KOPT-K1 (cell line): Measurements from ENCODE around the gene JAK1.
"Not testable (repeated sequence)": the region's sequence is repeated elsewhere in the genome, so short reads cannot be mapped to it uniquely, and the experiment has no call there.

Experiments
- H3K27ac ChIP-seq: fragments of 200-600 bp; sonication (generic); 2 replicates; pipeline ENCODE4 v1.5.1; 2016; ENCODE audit warnings: antibody characterized with exemption, mild to moderate bottlenecking, low read depth, low read length; ENCODE audit not compliant: poor library complexity, severe bottlenecking
- H3K36me3 ChIP-seq: fragments of 200-600 bp; sonication (generic); 2 replicates; pipeline ENCODE4 v1.5.1; 2017; ENCODE audit warnings: antibody characterized with exemption, mild to moderate bottlenecking, low read length, moderate library complexity; ENCODE audit not compliant: insufficient read depth
- H3K9me3 ChIP-seq: fragments of 200-600 bp; sonication (generic); 2 replicates; pipeline ENCODE4 v1.5.1; 2017; ENCODE audit warnings: antibody characterized with exemption, low read length, mild to moderate bottlenecking; ENCODE audit not compliant: insufficient read depth, poor library complexity, severe bottlenecking

Gene JAK1

DNA sequence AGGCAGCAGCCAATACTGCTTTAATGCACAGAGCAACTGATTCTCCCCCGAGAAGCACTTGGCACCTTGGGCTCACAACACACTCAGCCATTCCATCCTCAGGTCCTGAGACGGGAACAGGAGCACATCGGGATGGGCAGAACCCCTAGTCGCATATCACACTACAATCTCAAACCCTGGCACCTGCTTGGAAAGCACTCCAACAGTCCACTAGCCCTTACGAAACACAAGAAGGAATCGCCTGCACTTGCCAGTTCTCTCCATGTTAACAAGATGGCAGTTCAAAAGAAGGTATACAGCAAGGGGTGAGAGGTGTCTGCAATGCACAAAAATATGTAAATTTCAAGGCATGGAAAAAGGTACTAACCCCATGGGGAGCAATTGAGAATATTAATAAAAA is 21.4 kb downstream of the JAK1 start:
- H3K36me3 ChIP-seq = no peaks in the 10 kb centered on the region
- H3K27ac ChIP-seq = no peak overlapping the region
- peaks cover 4% of the 10 kb centered on the region for H3K9me3 ChIP-seq

GRCh38 chr1:64942675-64943074 is 23.7 kb downstream of the JAK1 start:
- Histone ChIP-seq H3K36me3 (no peaks in the 10 kb centered on the region), H3K9me3 (peaks cover 4% of the 10 kb centered on the region), H3K27ac (no peak overlapping the region)

- Histone ChIP-seq H3K27ac (no peak overlapping the region), H3K9me3 (peaks cover 4% of the 10 kb centered on the region), H3K36me3 (no peaks in the 10 kb centered on the region)
These were observed 24.2 kb downstream of the JAK1 start for GRCh38 chr1:64942118-64942517.

GRCh38 chr1:64941461-64942117 is 24.8 kb downstream of the JAK1 start:
- no peak overlapping the region for H3K27ac ChIP-seq
- H3K9me3 ChIP-seq = peaks cover 4% of the 10 kb centered on the region
- no peaks in the 10 kb centered on the region for H3K36me3 ChIP-seq

- Histone ChIP-seq H3K27ac (no peak overlapping the region), H3K9me3 (peaks cover 4% of the 10 kb centered on the region), H3K36me3 (no peaks in the 10 kb centered on the region)
These were observed 26.3 kb downstream of the JAK1 start for GRCh38 chr1:64940025-64940424.

DNA sequence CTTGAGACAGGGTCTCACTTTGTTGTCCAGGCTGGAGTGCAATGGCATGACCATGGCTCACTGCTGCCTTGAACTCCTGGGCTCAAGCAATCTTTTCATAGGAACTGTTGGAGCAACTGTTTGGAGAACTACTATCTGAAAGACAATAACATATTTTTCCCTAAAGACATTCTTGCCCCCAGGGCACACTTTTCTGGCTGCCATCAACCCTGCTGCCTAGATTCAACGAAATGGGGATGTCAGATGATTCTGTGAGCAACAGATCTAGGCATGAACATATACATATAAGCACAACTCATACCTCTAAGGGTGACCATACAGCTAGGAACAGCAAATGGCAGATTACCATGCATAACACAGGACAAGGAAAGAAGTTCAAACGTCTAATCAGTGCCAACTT is 27.4 kb downstream of the JAK1 start:
- Histone ChIP-seq H3K27ac (no peak overlapping the region), H3K36me3 (no peaks in the 10 kb centered on the region), H3K9me3 (peaks cover 4% of the 10 kb centered on the region)

DNA sequence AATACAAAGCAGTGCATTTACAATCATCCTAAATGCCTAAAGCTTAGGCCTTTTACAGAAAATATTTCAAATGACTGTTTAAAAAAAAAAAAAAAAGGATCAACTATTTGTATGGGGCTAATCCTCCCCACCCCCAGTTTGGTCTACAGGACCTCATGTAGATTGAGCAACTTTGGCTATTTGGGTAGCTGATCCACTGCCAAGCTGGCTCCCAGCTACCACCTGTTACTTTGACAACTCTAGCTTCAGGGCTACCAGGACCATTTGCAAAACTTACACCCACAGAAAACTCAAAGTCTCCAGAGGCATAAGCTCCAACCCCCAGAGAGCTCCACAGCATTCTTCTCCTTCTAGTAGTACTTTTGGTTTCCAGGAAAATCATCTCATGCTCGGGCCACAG is 29.4 kb downstream of the JAK1 start:
- Histone ChIP-seq H3K27ac (no peak overlapping the region), H3K9me3 (peaks cover 4% of the 10 kb centered on the region), H3K36me3 (no peaks in the 10 kb centered on the region)

DNA sequence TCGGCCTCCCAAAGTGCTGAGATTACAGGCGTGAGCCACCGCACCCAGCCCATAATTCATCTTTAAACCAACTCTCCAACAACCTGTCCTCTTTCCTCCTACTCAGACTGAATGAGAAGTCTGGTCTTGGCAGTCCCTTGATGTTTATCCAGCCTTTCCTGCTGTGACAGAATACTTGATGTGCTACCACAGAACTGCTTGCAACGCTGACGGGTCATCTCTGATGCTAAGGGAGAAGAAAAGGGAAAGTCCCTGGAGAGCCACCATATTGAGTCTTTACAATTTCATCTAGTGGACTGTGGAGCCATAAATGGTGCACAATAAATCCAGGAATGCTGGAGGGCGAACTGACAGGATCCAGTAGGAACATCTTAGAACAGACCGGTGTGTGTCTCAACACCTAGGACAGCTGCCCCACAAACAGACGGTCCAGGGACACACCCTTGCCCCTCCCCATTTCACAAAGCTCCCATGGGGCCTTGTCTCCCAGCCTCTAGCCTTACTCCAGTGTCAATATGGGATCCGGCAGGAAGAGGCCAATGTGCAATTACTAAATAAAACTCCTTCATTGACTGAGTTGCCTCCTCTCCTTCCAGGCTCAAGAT is 30.7 kb downstream of the JAK1 start:
- Histone ChIP-seq H3K27ac (no peak overlapping the region), H3K9me3 (no peaks in the 10 kb centered on the region), H3K36me3 (no peaks in the 10 kb centered on the region)

GRCh38 chr1:64934878-64935275 is 31.5 kb downstream of the JAK1 start:
- Histone ChIP-seq H3K9me3 (no peaks in the 10 kb centered on the region), H3K36me3 (no peaks in the 10 kb centered on the region), H3K27ac (no peak overlapping the region)

DNA sequence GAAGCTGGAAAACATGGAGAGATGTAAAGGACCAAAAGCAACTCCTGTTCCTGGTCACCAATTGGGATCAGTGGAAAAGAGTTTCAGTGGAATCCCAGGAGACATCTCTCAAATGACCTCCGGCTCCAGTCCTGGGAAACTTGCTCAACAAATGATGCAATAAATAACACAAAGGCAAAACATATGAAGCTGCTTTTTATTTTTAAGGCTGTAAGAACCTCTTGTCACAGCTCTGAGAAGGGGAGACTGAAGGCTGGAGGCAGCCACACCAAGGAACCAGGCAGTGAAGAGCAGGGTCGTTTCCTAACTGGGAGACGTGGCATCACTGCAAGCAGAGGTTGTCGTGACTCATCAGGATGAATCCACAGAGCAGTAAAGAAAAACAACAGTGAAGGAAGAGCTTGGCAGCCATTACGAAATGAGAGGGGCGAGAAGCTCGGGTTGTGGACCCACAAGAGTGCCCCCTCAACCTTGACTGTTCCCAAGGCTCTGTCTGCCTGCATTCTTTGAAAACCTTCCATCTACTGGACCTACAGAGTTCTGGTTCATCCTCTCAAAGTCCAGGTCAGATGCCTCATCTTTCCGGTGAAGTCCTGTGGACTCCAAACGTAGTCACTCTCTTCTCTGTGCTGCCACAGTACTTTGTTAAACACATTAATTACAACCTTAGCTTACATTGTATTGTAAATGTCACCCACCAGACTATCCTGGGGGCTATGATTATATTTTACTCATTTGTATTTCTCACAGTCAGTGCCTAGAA is 32.1 kb downstream of the JAK1 start:
- Histone ChIP-seq H3K36me3 (no peaks in the 10 kb centered on the region), H3K9me3 (no peaks in the 10 kb centered on the region), H3K27ac (no peak overlapping the region)

DNA sequence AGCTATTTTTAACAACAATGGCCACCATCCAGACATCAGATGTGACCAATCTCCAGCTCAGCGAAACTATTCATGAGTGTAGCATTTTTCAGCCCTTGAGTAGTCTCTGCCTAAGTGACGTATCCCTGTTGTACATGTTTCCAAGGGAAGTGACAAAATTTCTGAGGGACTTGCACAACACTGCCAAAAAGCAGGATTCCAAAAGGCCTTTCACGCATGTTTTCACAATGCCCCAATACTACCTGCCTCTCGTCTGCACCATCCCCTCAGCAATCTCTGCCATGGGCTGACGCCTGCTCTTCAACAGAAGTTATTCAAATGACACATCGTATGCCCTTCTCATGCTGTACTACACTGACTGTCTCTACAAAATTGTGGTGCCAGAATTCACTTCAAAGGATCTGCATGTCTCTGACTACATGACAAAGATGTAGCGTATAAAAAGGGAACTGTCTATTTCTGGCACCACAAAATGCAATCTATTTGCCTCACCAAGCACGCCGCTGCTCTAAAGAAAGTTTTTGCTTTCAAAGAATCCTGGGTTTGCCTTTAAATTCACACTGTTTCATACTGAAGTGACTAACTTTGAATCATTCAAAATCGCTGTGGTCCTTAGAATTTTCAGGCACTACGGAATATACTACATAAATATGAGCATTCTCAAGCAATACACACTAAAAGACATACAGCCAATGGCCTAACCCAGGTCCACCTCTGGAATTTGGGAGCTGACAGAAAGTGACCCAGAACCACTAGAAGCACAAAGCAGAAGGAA is 32.9 kb downstream of the JAK1 start:
- no peak overlapping the region for H3K27ac ChIP-seq
- H3K9me3 ChIP-seq = no peaks in the 10 kb centered on the region
- no peaks in the 10 kb centered on the region for H3K36me3 ChIP-seq

DNA sequence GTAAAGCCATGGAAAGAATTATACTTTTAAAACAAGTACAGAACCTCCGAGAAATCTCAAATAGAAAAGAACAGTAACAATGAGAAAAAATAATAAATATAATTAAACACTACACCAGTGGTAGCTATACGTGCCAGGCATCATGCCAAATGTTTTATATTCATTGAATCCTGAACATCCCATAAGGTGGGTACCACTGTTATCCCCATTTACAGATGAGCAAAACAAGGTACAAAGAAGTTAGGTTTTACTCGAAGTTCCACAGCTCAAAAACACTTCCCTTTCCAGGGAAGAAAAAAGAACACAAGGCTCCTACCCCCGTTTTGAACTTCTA is 33.4 kb downstream of the JAK1 start:
- Histone ChIP-seq H3K9me3 (no peaks in the 10 kb centered on the region), H3K27ac (no peak overlapping the region), H3K36me3 (no peaks in the 10 kb centered on the region)

- H3K36me3 ChIP-seq, H3K9me3 ChIP-seq, H3K27ac ChIP-seq: not testable (repeated sequence)
These were observed 35.7 kb downstream of the JAK1 start for GRCh38 chr1:64930640-64931039.

- Histone ChIP-seq H3K36me3 (no peaks in the 10 kb centered on the region), H3K9me3 (no peaks in the 10 kb centered on the region), H3K27ac (no peak overlapping the region)
These were observed 37.1 kb downstream of the JAK1 start for GRCh38 chr1:64929221-64929620.

DNA sequence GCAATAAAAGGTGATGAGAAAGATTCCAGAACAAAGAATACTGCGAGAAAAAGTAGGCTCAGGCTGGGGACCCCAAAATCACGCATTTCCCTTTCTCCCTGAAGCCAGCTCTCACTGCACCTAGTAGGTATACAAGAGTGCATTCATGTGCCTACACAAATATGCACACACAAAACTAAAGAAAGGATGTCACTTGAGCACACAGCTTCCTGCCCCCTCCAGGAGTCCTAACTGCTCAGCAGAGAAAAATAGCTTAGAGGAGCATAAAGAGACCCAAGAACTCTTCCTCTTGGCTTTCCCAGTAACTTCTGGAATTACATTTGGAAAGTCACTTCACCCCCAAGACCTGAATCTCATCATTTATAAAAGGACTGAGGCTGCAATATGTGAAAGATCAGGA is 38.0 kb downstream of the JAK1 start:
- Histone ChIP-seq H3K36me3 (no peaks in the 10 kb centered on the region), H3K27ac (no peak overlapping the region), H3K9me3 (no peaks in the 10 kb centered on the region)
